Osteoblast (primary cell): ENCODE measurements around the gene SRP9. TPM values are rescaled to one million over a fixed set of nuclear protein-coding genes. Genes with fewer than 3 reads are reported as not detected.

ENCODE experiments used
- DNase-seq: peaks from one replicate; pipeline ENCODE4 v3.0.0; 2011; ENCODE audit warnings: low spot score, mixed read lengths; ENCODE audit not compliant: insufficient read length; ENCODE audit errors: missing footprints
- H2AFZ ChIP-seq: 2 replicates; pipeline ENCODE4 v1.6.0; 2011; ENCODE audit warnings: mild to moderate bottlenecking, low read length
- H3K27ac ChIP-seq: 2 replicates; pipeline ENCODE4 v1.5.1; 2011; ENCODE audit warnings: mild to moderate bottlenecking, low read depth, low read length, moderate library complexity
- H3K27me3 ChIP-seq: 2 replicates; pipeline ENCODE4 v1.6.0; 2012; ENCODE audit warnings: mild to moderate bottlenecking, control low read depth, inconsistent platforms, low read length, moderate library complexity; ENCODE audit not compliant: insufficient read depth
- H3K36me3 ChIP-seq: 2 replicates; pipeline ENCODE4 v1.5.1; 2011; ENCODE audit warnings: mild to moderate bottlenecking, low read length, control low read depth, moderate library complexity; ENCODE audit not compliant: insufficient read depth
- H3K4me1 ChIP-seq: 2 replicates; pipeline ENCODE4 v1.5.1; 2011; ENCODE audit warnings: mild to moderate bottlenecking, low read length, control low read depth, moderate library complexity; ENCODE audit not compliant: insufficient read depth
- H3K4me2 ChIP-seq: 2 replicates; pipeline ENCODE4 v1.6.0; 2011; ENCODE audit warnings: mild to moderate bottlenecking, low read length; ENCODE audit not compliant: insufficient read depth
- H3K4me3 ChIP-seq: fragments of 200-600 bp; sonication (generic); 3 replicates; pipeline ENCODE4 v1.5.1; 2012; ENCODE audit warnings: mild to moderate bottlenecking, low read length, inconsistent platforms; ENCODE audit not compliant: insufficient read depth
- H3K79me2 ChIP-seq: 2 replicates; pipeline ENCODE4 v1.6.0; 2012; ENCODE audit warnings: mild to moderate bottlenecking, low read length, control low read depth, inconsistent platforms; ENCODE audit not compliant: insufficient read depth
- H3K9me3 ChIP-seq: 2 replicates; pipeline ENCODE4 v1.5.1; 2011; ENCODE audit warnings: low read depth, low read length, control low read depth
- H4K20me1 ChIP-seq: 2 replicates; pipeline ENCODE4 v1.6.0; 2012; ENCODE audit warnings: mild to moderate bottlenecking, low read length, control low read depth; ENCODE audit not compliant: insufficient read depth
- CTCF ChIP-seq: IDR thresholded peaks from 2 replicates; pipeline ENCODE4 v1.5.1; 2011; ENCODE audit warnings: mild to moderate bottlenecking, low read depth, low read length, moderate library complexity; ENCODE audit errors: extremely low read depth
- total RNA-seq: library from RNA; depleted of rRNA; stranded (reverse); fragments of >200 nt; gene quantifications from 2 replicates; pipeline ENCODE4 v1.2.3, GENCODE V29; 2012

SRP9 gene
- total RNA-seq, 1 donor, result 178 TPM

- Histone ChIP-seq H3K4me1 (peaks cover 52% of the 10 kb centered on the region), H3K27ac (no peak overlapping the region), H3K4me3 (no peak overlapping the region), H3K27me3 (no peaks in the 10 kb centered on the region), H4K20me1 (peaks cover 7% of the 10 kb centered on the region), H3K79me2 (peaks cover 25% of the 10 kb centered on the region), H3K36me3 (no peaks in the 10 kb centered on the region), H2AFZ (no peak overlapping the region), H3K4me2 (no peak overlapping the region), H3K9me3 (no peaks in the 10 kb centered on the region)
- TF ChIP-seq CTCF, result no peak
- no peak for DNase-seq
These were observed 38.0 kb downstream of the SRP9 start for GRCh38 chr1:225815526-225816178.

DNA sequence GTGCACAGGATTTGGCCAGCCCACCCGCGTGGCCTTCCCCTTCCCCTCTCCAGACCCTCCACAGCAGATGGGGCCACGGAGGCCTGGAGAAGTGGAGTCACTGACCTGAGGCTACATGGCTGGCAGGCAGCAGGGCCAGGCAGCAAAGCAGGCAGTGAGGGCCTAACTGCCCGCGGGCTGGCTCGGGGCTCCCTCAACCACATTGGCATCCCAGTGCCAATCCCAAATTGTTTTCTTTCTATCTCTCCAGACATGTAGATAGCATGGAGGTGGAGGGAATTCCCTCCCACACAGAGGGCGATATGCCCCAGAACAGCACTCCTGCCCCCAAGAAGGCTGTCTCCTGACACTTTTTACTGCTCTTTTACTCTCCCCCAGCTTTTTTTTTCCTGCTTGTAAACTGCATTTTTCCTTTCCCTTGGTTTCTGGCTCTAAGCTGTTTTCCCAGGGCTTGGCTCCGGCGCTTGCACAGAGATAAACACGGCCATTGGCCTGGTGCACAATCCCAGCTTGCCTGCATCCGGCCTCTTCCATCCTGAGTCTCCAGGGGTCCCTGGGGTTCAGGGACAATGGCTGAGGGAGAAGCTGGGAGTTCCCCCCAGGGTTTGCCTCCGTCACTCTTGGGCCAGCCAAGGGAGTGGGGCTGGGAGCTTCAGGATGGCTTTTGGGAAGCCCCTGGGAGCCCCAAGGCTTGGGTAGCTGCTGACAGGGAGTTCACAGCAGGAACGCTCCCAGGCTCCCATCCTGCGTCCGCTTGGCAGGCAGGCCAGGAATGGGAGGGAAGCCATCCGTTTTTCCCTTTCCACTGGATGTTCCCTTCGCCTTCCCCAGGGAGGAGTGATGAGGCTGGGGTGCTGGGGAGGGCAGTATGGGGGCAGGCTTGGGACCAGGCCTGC, 39.3 kb downstream of the SRP9 start:
- DNase-seq, result peak; percentile 91

DNA sequence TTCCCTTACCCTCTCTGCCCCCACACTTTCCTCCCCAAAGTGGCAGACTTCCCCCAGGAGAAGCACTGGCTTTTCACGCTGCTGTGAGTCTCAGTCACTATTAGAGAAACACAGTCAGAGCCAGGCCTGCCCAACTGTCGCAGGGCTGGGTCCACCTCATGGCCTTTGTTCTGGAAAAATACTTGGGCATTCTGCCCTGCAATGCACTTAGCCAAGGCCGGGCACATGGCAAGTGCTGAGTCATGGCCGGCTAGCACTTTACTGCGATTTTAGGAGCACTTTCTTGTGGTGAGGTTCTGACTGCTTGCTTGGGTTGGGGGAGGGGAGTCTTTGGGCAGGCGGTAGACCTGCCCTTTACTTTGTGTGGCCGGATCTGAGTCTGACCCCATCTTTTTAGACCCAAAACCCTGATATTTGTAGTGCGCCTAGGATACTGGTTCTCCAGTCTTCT, 40.0 kb downstream of the SRP9 start:
- no peak for TF ChIP-seq CTCF
- H2AFZ ChIP-seq, result peak overlapping the region; percentile 39
- DNase-seq, result peak; percentile 94

More for the DNA sequence above, 39.3 kb downstream of the SRP9 start:
- H4K20me1 ChIP-seq, result peaks cover 5% of the 10 kb centered on the region
- H3K4me1 ChIP-seq, result peaks cover 41% of the 10 kb centered on the region
- peak overlapping the region; percentile 39 for H2AFZ ChIP-seq
- TF ChIP-seq CTCF, result no peak
- H3K4me3 ChIP-seq, result peak overlapping the region; percentile 10
- H3K36me3 ChIP-seq, result no peaks in the 10 kb centered on the region
- H3K27ac ChIP-seq, result peak overlapping the region; percentile 84
- no peaks in the 10 kb centered on the region for H3K27me3 ChIP-seq
- peaks cover 23% of the 10 kb centered on the region for H3K79me2 ChIP-seq
- H3K9me3 ChIP-seq, result no peaks in the 10 kb centered on the region
- H3K4me2 ChIP-seq, result peak overlapping the region; percentile 61

DNA sequence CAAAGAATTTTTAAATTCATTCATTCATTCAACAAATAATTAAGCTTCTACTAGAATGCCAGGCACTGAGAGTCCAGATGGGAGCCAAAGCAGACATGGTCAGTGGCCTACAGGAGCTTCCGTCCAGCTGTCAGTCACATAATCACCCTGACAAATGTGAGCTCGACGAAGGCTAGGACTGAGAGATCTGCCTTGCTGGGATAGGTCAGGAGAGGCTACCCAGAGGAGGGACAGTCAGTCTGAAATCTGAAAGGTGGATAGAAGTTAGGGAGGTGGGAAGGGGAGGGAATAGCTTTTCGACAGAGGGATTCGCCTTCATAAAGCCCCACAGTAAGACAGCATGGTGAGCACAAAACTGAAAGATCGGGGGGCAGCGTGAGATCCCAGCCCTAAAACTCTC, 40.6 kb downstream of the SRP9 start:
- no peaks in the 10 kb centered on the region for H4K20me1 ChIP-seq
- no peak overlapping the region for H2AFZ ChIP-seq
- TF ChIP-seq CTCF, result no peak
- H3K27me3 ChIP-seq, result no peaks in the 10 kb centered on the region
- no peaks in the 10 kb centered on the region for H3K9me3 ChIP-seq
- peak overlapping the region; percentile 61 for H3K4me2 ChIP-seq
- no peak overlapping the region for H3K4me3 ChIP-seq
- no peak for DNase-seq
- H3K4me1 ChIP-seq, result peaks cover 32% of the 10 kb centered on the region
- peak overlapping the region; percentile 84 for H3K27ac ChIP-seq
- H3K79me2 ChIP-seq, result peaks cover 19% of the 10 kb centered on the region
- H3K36me3 ChIP-seq, result no peaks in the 10 kb centered on the region

More for the DNA sequence above, 40.0 kb downstream of the SRP9 start:
- no peaks in the 10 kb centered on the region for H3K27me3 ChIP-seq
- H3K9me3 ChIP-seq, result no peaks in the 10 kb centered on the region
- H4K20me1 ChIP-seq, result no peaks in the 10 kb centered on the region
- H3K4me3 ChIP-seq, result peak overlapping the region; percentile 10
- H3K36me3 ChIP-seq, result no peaks in the 10 kb centered on the region
- H3K4me2 ChIP-seq, result peak overlapping the region; percentile 61
- peaks cover 38% of the 10 kb centered on the region for H3K4me1 ChIP-seq
- peaks cover 19% of the 10 kb centered on the region for H3K79me2 ChIP-seq
- peak overlapping the region; percentile 84 for H3K27ac ChIP-seq
